Right renal pelvis (tissue), 4 donors: ENCODE measurements around the gene ATP6V0A4. TPM values are rescaled to one million over a fixed set of nuclear protein-coding genes. Genes with fewer than 3 reads are reported as not detected.
"Not testable (repeated sequence)": the region's sequence is repeated elsewhere in the genome, so short reads cannot be mapped to it uniquely, and the experiment has no call there.

ENCODE experiments used
- DNase-seq, 4 donors: peaks; one replicate each; pipeline ENCODE4 v3.0.0-alpha.2; 2013; ENCODE audit warnings: low read depth in 4 of 4, low spot score in 3 of 4, missing footprints in 1 of 4
- polyA plus RNA-seq, 4 donors: library from polyadenylated mRNA; unstranded; fragments of 120-200 nt; gene quantifications; one replicate each; pipeline ENCODE4 v1.2.1, GENCODE V29; 2013; ENCODE audit not compliant: insufficient read length in 4 of 4

The ATP6V0A4 gene
- polyA plus RNA-seq, 4 donors, result 67.5 to 80.5 (median 76.9) TPM

GRCh38 chr7:138710536-138711385 lies 87.2 kb downstream of the ATP6V0A4 start:
- no peak for DNase-seq

DNA sequence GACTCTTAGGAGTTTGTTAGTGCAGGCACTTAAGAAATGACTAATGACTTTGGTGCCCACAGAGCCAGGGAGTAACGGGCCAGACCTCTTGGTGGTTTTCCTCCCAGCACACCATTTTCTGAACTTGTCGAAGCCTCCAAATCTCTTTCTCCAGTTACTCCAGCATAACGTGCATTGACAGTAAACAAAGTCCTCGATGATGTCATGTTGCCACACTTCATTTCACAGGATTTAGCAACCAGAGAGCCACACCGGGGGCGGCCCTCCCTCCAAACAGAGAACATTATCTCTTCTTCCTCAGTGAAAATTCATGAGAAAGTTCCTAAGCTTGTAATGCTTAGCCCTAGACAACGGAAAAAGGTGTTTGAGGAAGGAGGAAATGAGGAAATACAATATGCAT lies 92.8 kb downstream of the ATP6V0A4 start:
- DNase-seq, result no peak

- DNase-seq, result no peak
Measured at GRCh38 chr7:138701537-138701923, 96.5 kb downstream of the ATP6V0A4 start.

- no peak for DNase-seq
Measured at GRCh38 chr7:138700857-138701536, 97.0 kb downstream of the ATP6V0A4 start, which contains the start of gene SVOPL. Gene SVOPL, minus strand, starts transcription at chr7:138701362. Its CDS starts 22,317 bp downstream, at chr7:138679045.

DNA sequence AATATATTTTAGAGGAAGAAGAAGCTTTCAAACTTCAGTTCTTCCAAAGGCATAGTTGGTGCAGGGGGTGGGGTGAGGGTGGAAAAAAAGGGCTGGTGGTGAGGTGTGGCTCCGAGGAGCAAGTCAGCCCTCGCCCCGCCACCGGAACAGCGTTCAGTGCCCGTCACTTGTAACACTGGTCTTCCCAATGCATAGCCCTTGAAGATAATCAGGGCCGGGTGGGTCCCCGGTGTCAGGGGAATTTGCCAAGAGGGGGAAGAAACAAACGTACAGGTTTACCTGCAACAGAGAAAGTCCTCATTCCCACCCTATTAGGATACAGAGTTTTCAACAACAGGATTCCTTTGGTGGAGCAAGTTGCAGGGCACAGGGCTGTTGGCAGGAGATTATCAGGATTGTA lies 98.3 kb downstream of the ATP6V0A4 start:
- no peak for DNase-seq

DNA sequence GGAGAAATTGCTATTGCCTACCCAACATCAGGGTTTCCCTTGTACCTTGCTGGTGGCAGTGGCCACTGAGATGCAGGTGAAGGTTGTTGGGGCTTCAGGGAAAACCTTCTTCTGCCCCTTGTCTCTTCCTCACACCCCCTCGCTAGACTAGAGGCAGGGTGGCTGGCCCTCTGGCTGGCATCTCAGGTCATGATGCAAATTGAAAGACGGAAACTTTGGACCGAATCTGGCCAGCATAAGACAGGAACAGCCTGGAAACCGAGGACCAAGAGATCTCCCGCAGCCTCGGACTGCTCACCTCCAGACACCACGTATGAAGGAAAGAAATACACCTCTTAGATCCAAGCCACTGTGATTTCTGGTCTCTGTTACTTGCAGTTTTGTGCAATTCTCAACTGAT lies 99.7 kb downstream of the ATP6V0A4 start:
- no peak for DNase-seq

GRCh38 chr7:138697535-138698182 lies 100.3 kb downstream of the ATP6V0A4 start:
- DNase-seq, result no peak

DNA sequence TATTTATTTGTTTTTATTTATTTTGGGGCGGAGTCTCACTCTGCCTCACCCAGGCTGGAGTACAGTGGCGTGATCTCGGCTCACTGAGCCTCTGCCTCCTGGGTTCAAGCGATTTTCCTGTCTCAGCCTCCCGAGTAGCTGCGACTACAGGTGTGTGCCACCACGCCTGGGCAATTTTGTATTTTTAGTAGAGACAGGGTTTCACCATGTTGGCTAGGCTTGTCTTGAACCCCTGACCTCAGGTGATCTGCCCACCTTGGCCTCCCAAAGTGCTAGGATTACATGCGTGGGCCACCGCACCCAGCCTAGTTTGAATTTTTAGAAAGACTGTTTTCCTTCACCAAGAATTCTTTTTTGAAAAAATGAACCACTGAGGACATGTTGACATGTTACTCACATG lies 102.2 kb downstream of the ATP6V0A4 start:
- DNase-seq, result not testable (repeated sequence)

- no peak for DNase-seq
Measured at GRCh38 chr7:138695106-138695505, 102.9 kb downstream of the ATP6V0A4 start.

GRCh38 chr7:138691178-138691577 lies 106.8 kb downstream of the ATP6V0A4 start:
- peak in 2 of 4 donors; percentile 26 to 56 for DNase-seq

GRCh38 chr7:138690495-138690894 lies 107.5 kb downstream of the ATP6V0A4 start:
- no peak for DNase-seq

- not testable (repeated sequence) for DNase-seq
Measured at GRCh38 chr7:138688037-138688436, 110.0 kb downstream of the ATP6V0A4 start.

DNA sequence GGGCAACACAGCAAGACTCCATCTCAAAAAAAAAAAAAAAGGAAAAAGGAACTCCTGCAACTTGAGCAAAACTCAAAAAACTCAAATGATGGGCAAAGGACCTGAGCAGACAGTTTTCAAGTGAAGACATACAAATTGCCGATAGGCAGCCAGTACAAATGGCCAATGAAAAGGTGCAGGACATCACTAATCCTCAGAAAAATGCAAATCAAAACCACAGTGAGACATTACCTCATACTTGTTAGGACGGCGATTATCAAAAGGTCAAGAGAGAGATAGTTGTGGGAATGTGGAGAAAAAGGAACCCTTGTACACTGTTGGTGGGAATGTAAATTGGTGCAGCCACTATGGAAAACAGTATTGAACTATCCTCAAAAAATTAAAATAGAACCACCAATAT lies 113.7 kb downstream of the ATP6V0A4 start:
- DNase-seq, result no peak

GRCh38 chr7:138679793-138680192 lies 118.2 kb downstream of the ATP6V0A4 start:
- no peak for DNase-seq

GRCh38 chr7:138670594-138670993 lies 127.4 kb downstream of the ATP6V0A4 start:
- no peak for DNase-seq

DNA sequence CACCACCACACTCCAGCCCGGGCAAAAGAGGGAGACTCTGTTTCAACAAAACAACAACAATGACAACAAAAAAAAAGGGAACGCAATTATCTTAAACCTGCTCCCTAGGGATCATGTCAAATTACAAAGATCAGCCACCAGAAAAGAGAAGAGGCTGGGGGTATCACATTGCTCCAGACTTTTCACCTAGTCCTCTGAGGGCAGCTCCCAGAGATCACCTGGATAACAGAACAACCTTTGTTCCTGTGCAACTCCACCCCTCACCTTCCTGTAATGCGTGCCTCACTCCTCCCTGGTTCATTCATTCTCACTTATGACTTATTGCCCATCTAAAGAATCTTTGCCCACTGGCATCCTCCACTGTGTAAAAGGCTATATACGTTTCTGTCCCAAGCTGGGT lies 128.6 kb downstream of the ATP6V0A4 start:
- no peak for DNase-seq

- DNase-seq, result no peak
Measured at GRCh38 chr7:138668946-138669345, 129.1 kb downstream of the ATP6V0A4 start.

DNA sequence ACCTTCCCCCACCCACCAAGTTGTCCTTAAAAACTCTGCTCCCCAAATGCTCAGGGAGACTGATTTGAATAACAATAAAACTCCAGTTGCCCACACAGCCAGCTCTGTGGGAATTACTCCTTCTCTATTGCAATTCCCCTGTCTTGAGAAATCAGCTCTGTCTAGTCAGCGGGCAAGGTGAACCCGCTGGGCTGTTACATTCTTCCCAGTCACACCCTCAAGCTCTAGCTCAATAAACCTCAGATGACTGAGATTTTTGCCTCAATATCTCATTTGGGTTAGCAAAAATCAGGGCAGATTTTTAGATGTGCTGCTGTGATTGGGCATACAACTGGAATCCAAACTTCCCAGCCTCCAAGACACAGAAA lies 129.8 kb downstream of the ATP6V0A4 start:
- no peak for DNase-seq

GRCh38 chr7:138667535-138668228 lies 130.3 kb downstream of the ATP6V0A4 start:
- no peak for DNase-seq

- DNase-seq, result no peak
Measured at GRCh38 chr7:138666385-138666784, 131.6 kb downstream of the ATP6V0A4 start.

GRCh38 chr7:138665669-138666140 lies 132.3 kb downstream of the ATP6V0A4 start:
- no peak for DNase-seq
